Gastroesophageal sphincter (tissue), 2 donors: ENCODE data around the gene ZC3HAV1.

Experiments used
- POLR2A ChIP-seq, 2 donors: fragments of 450-650 bp; IDR thresholded peaks; one replicate each; pipeline ENCODE4 v1.6.1; 2017; ENCODE audit warnings: antibody characterized with exemption in 2 of 2, mild to moderate bottlenecking in 2 of 2, moderate library complexity in 1 of 2
- POLR2AphosphoS5 ChIP-seq: sonication (generic); formaldehyde crosslinking; IDR thresholded peaks from one replicate; pipeline ENCODE4 v1.6.1; 2017; ENCODE audit warnings: antibody characterized with exemption

DNA sequence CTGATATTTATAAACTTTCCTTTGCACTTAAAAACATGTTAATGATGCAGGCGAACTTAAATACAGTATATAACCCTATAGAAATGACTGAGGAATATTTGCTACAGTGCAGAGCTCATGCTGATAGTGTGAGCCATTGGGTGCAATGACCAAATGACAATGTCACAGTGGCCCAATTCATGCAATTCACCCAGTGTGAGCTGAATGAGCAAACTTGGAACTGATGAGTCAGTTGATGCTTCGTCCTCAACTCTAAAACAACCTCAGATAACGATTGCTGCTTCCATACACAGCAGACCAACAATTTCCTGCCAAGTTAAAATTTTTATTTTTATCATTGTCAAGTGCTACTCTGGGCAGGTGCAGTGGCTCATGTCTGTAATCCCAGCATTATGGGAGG lies 61.5 kb downstream of the ZC3HAV1 start:
- no peak for TF ChIP-seq POLR2A (IDR thresholded peaks at IDR 0.05)
- no peak for TF ChIP-seq POLR2AphosphoS5
